Thyroid gland (tissue), 4 donors: ENCODE measurements around the gene C11orf16.

Experiments
- POLR2A ChIP-seq, 2 donors: fragments of 450-650 bp; IDR thresholded peaks; one replicate each; pipeline ENCODE4 v1.6.1; 2017; ENCODE audit warnings: antibody characterized with exemption in 2 of 2, mild to moderate bottlenecking in 2 of 2, moderate library complexity in 1 of 2
- TF ChIP-seq, protein P1 (sequence below), 6 experiments: fragments of 200-600 bp in 3 of 6; fragments of 450-650 bp in 3 of 6; sonication (generic) in 3 of 6; IDR thresholded peaks; one replicate each; pipeline ENCODE4 v1.5.1; 2016 to 2019; ENCODE audit warnings: antibody characterized with exemption in 6 of 6, mild to moderate bottlenecking in 2 of 6, inconsistent platforms in 1 of 6, moderate library complexity in 1 of 6

GRCh38 chr11:8922691-8923090 is 10.1 kb downstream of the C11orf16 start:
- TF ChIP-seq POLR2A (IDR thresholded peaks at IDR 0.05), result no peak
- TF ChIP-seq, protein P1, sequence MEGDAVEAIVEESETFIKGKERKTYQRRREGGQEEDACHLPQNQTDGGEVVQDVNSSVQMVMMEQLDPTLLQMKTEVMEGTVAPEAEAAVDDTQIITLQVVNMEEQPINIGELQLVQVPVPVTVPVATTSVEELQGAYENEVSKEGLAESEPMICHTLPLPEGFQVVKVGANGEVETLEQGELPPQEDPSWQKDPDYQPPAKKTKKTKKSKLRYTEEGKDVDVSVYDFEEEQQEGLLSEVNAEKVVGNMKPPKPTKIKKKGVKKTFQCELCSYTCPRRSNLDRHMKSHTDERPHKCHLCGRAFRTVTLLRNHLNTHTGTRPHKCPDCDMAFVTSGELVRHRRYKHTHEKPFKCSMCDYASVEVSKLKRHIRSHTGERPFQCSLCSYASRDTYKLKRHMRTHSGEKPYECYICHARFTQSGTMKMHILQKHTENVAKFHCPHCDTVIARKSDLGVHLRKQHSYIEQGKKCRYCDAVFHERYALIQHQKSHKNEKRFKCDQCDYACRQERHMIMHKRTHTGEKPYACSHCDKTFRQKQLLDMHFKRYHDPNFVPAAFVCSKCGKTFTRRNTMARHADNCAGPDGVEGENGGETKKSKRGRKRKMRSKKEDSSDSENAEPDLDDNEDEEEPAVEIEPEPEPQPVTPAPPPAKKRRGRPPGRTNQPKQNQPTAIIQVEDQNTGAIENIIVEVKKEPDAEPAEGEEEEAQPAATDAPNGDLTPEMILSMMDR (IDR thresholded peaks at IDR 0.05), result no peak
